Mesenchymal stem cell (in vitro differentiated cells and primary cell): ENCODE data around the gene PVR.
"Not testable (repeated sequence)": the region's sequence is repeated elsewhere in the genome, so short reads cannot be mapped to it uniquely, and the experiment has no call there.

ENCODE experiments used
- DNase-seq: peaks from one replicate; pipeline ENCODE4 v3.0.0-alpha.2; 2013
- H2AFZ ChIP-seq: one replicate; pipeline ENCODE4 v1.6.1; 2013; ENCODE audit warnings: low read depth, mild to moderate bottlenecking, control low read depth, inconsistent platforms, low read length, moderate library complexity
- H2AK5ac ChIP-seq: 2 replicates; pipeline ENCODE4 v1.6.1; 2013; ENCODE audit warnings: low read length, moderate library complexity, mild to moderate bottlenecking, inconsistent platforms; ENCODE audit not compliant: severe bottlenecking
- H2BK120ac ChIP-seq: one replicate; pipeline ENCODE4 v1.6.1; 2013; ENCODE audit warnings: low read depth, mild to moderate bottlenecking, inconsistent platforms, low read length, moderate library complexity
- H2BK12ac ChIP-seq, 2 experiments: one replicate each; pipeline ENCODE4 v1.6.1; 2013; ENCODE audit warnings: inconsistent platforms in 2 of 2, low read length in 2 of 2, mild to moderate bottlenecking in 2 of 2, moderate library complexity in 2 of 2, control low read depth in 1 of 2
- H2BK15ac ChIP-seq: one replicate; pipeline ENCODE4 v1.6.1; 2013; ENCODE audit warnings: mild to moderate bottlenecking, low read depth, inconsistent platforms; ENCODE audit not compliant: poor library complexity, severe bottlenecking
- H2BK5ac ChIP-seq: 2 replicates; pipeline ENCODE4 v1.6.1; 2013; ENCODE audit warnings: low read depth, mild to moderate bottlenecking, low read length, control low read depth, inconsistent platforms; ENCODE audit not compliant: poor library complexity, severe bottlenecking
- H3K14ac ChIP-seq, 2 experiments: one replicate each; pipeline ENCODE4 v1.6.1; 2013; ENCODE audit warnings: inconsistent platforms in 2 of 2, low read length in 2 of 2, control low read depth in 1 of 2, mild to moderate bottlenecking in 1 of 2, moderate library complexity in 1 of 2
- H3K18ac ChIP-seq, 2 experiments: one replicate each; pipeline ENCODE4 v1.6.1; 2013; ENCODE audit warnings: inconsistent platforms in 2 of 2, low read length in 2 of 2, control low read depth in 1 of 2, low read depth in 1 of 2, mild to moderate bottlenecking in 1 of 2
- H3K23ac ChIP-seq, 2 experiments: one replicate each; pipeline ENCODE4 v1.6.1; 2013; ENCODE audit warnings: inconsistent platforms in 2 of 2, low read length in 2 of 2, mild to moderate bottlenecking in 2 of 2, moderate library complexity in 2 of 2, control low read depth in 1 of 2
- H3K27ac ChIP-seq: 2 replicates; pipeline ENCODE4 v1.5.1; 2013; ENCODE audit warnings: mild to moderate bottlenecking, moderate library complexity, low read length, control low read depth, inconsistent platforms; ENCODE audit not compliant: poor library complexity, severe bottlenecking
- H3K27me3 ChIP-seq, 2 experiments: 2 replicates each; pipeline versions ENCODE4 v1.6.1 to v1.7.0; 2013; ENCODE audit warnings: low read length in 2 of 2, mild to moderate bottlenecking in 2 of 2, moderate library complexity in 2 of 2, control low read depth in 1 of 2, inconsistent platforms in 1 of 2; ENCODE audit not compliant: control insufficient read depth in 1 of 2, insufficient read depth in 1 of 2
- H3K36me3 ChIP-seq, 2 experiments: 2 replicates each; pipeline versions ENCODE4 v1.6.1 to v1.7.0; 2013; ENCODE audit warnings: low read length in 2 of 2, control low read depth in 1 of 2, inconsistent platforms in 1 of 2, low read depth in 1 of 2, mild to moderate bottlenecking in 1 of 2; ENCODE audit not compliant: insufficient read depth in 2 of 2, control insufficient read depth in 1 of 2
- H3K4ac ChIP-seq, 2 experiments: one replicate each; pipeline ENCODE4 v1.6.1; 2013; ENCODE audit warnings: inconsistent platforms in 2 of 2, low read length in 2 of 2, mild to moderate bottlenecking in 2 of 2, moderate library complexity in 2 of 2, control low read depth in 1 of 2, low read depth in 1 of 2
- H3K4me1 ChIP-seq: 2 replicates; pipeline ENCODE4 v1.6.1; 2013; ENCODE audit warnings: low read depth, low read length, control low read depth; ENCODE audit not compliant: control insufficient read depth, insufficient read depth
- H3K4me2 ChIP-seq: 2 replicates; pipeline ENCODE4 v1.6.1; 2013; ENCODE audit warnings: low read length, mild to moderate bottlenecking, inconsistent platforms; ENCODE audit not compliant: poor library complexity, severe bottlenecking
- H3K4me3 ChIP-seq, 2 experiments: 2 replicates each; pipeline versions ENCODE4 v1.5.1 to v1.7.0; 2013; ENCODE audit warnings: low read length in 2 of 2, mild to moderate bottlenecking in 2 of 2, control low read depth in 1 of 2, low read depth in 1 of 2; ENCODE audit not compliant: insufficient read depth in 1 of 2
- H3K79me1 ChIP-seq: replicated peaks from 2 replicates; pipeline ENCODE4 v1.6.1; 2013; ENCODE audit warnings: mild to moderate bottlenecking, control low read depth, low read length, inconsistent platforms; ENCODE audit not compliant: poor library complexity, severe bottlenecking
- H3K9ac ChIP-seq: 2 replicates; pipeline ENCODE4 v1.7.0; 2013; ENCODE audit warnings: mild to moderate bottlenecking, low read length, moderate library complexity
- H3K9me3 ChIP-seq: 2 replicates; pipeline ENCODE4 v1.7.0; 2013; ENCODE audit warnings: mild to moderate bottlenecking, low read length; ENCODE audit not compliant: control insufficient read depth
- H4K8ac ChIP-seq: one replicate; pipeline ENCODE4 v1.6.1; 2013; ENCODE audit warnings: inconsistent platforms, mild to moderate bottlenecking, low read length, moderate library complexity
- H4K91ac ChIP-seq: one replicate; pipeline ENCODE4 v1.6.1; 2013; ENCODE audit warnings: mild to moderate bottlenecking, low read length, inconsistent platforms
- WGBS: methylation state at CpG from one replicate; pipeline ENCODE4 v1.1.7; 2013; ENCODE audit warnings: mixed read lengths; 5-methylcytosine and 5-hydroxymethylcytosine counted together

PVR gene

GRCh38 chr19:44681992-44682790 lies 38.5 kb downstream of the PVR start:
- Histone ChIP-seq H3K14ac (no peak overlapping the region), H3K9me3 (no peaks in the 10 kb centered on the region), H3K18ac (peak overlapping the region in 1 of 2 experiments; percentile 41), H3K27ac (no peak overlapping the region), H2BK15ac (no peak overlapping the region), H2BK5ac (no peak overlapping the region), H3K4me2 (no peak overlapping the region), H4K91ac (no peak overlapping the region), H3K9ac (no peak overlapping the region), H3K4me3 (no peak overlapping the region), H3K23ac (no peak overlapping the region), H3K36me3 (peaks cover 0 to 25% of the 10 kb centered on the region in 2 experiments), H3K4me1 (peaks cover 5% of the 10 kb centered on the region), H2BK120ac (no peak overlapping the region), H4K8ac (no peak overlapping the region), H2AK5ac (no peak overlapping the region), H3K79me1 (no peaks in the 10 kb centered on the region), H3K4ac (no peak overlapping the region), H3K27me3 (no peaks in the 10 kb centered on the region), H2BK12ac (no peak overlapping the region), H2AFZ (no peak overlapping the region)
- 90% methylated on average over 11 of the region's 15 CpGs for WGBS
- DNase-seq: no peak

GRCh38 chr19:44682807-44683206 lies 39.1 kb downstream of the PVR start:
- no peak overlapping the region for H2BK120ac ChIP-seq
- peaks cover 5% of the 10 kb centered on the region for H3K4me1 ChIP-seq
- H3K4me3 ChIP-seq: no peak overlapping the region
- no peak overlapping the region for H3K4me2 ChIP-seq
- no peak overlapping the region for H3K4ac ChIP-seq
- peaks cover 0 to 25% of the 10 kb centered on the region in 2 experiments for H3K36me3 ChIP-seq
- H2BK5ac ChIP-seq: no peak overlapping the region
- no peak overlapping the region for H2AFZ ChIP-seq
- no peak overlapping the region for H3K9ac ChIP-seq
- 95% methylated on average over 2 of the region's 2 CpGs for WGBS
- H3K9me3 ChIP-seq: no peaks in the 10 kb centered on the region
- no peak overlapping the region for H2BK15ac ChIP-seq
- peak overlapping the region in 1 of 2 experiments; percentile 80 for H2BK12ac ChIP-seq
- H3K23ac ChIP-seq: no peak overlapping the region
- no peaks in the 10 kb centered on the region for H3K27me3 ChIP-seq
- H3K79me1 ChIP-seq: no peaks in the 10 kb centered on the region
- no peak overlapping the region for H4K91ac ChIP-seq
- DNase-seq: no peak
- H4K8ac ChIP-seq: no peak overlapping the region
- H2AK5ac ChIP-seq: no peak overlapping the region
- no peak overlapping the region for H3K27ac ChIP-seq
- H3K14ac ChIP-seq: no peak overlapping the region
- peak overlapping the region in 1 of 2 experiments; percentile 41 for H3K18ac ChIP-seq

- no peak overlapping the region for H3K4me2 ChIP-seq
- no peaks in the 10 kb centered on the region for H3K9me3 ChIP-seq
- no peaks in the 10 kb centered on the region for H3K79me1 ChIP-seq
- no peaks in the 10 kb centered on the region for H3K27me3 ChIP-seq
- H3K27ac ChIP-seq: no peak overlapping the region
- WGBS: 85% methylated on average over 9 of the region's 9 CpGs
- peaks cover 5% of the 10 kb centered on the region for H3K4me1 ChIP-seq
- H3K9ac ChIP-seq: no peak overlapping the region
- peak overlapping the region; percentile 87 for H2BK120ac ChIP-seq
- H2BK12ac ChIP-seq: peak overlapping the region; percentile 79 to 84
- H3K23ac ChIP-seq: no peak overlapping the region
- H3K36me3 ChIP-seq: peaks cover 0 to 25% of the 10 kb centered on the region in 2 experiments
- H2AFZ ChIP-seq: no peak overlapping the region
- DNase-seq: no peak
- no peak overlapping the region for H2AK5ac ChIP-seq
- H3K4me3 ChIP-seq: no peak overlapping the region
- peak overlapping the region; percentile 85 for H4K91ac ChIP-seq
- no peak overlapping the region for H2BK5ac ChIP-seq
- peak overlapping the region; percentile 29 for H2BK15ac ChIP-seq
- H3K18ac ChIP-seq: peak overlapping the region; percentile 58 to 73
- peak overlapping the region in 1 of 2 experiments; percentile 3 for H3K14ac ChIP-seq
- H3K4ac ChIP-seq: peak overlapping the region; percentile 35 to 61
- no peak overlapping the region for H4K8ac ChIP-seq
These were observed 39.9 kb downstream of the PVR start for GRCh38 chr19:44683434-44684210.

- not testable (repeated sequence) for H4K91ac ChIP-seq, H3K4me3 ChIP-seq, H3K9me3 ChIP-seq, H4K8ac ChIP-seq, H2BK15ac ChIP-seq, DNase-seq, H3K23ac ChIP-seq, H3K14ac ChIP-seq, H3K79me1 ChIP-seq, H3K27ac ChIP-seq, H2BK5ac ChIP-seq, H3K4me2 ChIP-seq, H2AFZ ChIP-seq, H2AK5ac ChIP-seq, H2BK120ac ChIP-seq, H3K27me3 ChIP-seq, H3K4me1 ChIP-seq
- peak overlapping the region; percentile 17 to 60 for H3K4ac ChIP-seq
- H3K36me3 ChIP-seq: peaks cover 0 to 25% of the 10 kb centered on the region in 2 experiments
- peak overlapping the region; percentile 73 for H3K9ac ChIP-seq
- H3K18ac ChIP-seq: peak overlapping the region in 1 of 2 experiments; percentile 46
- 98% methylated on average over 3 of the region's 3 CpGs for WGBS
- peak overlapping the region; percentile 74 to 79 for H2BK12ac ChIP-seq
These were observed 40.7 kb downstream of the PVR start for GRCh38 chr19:44684396-44684795.
